ENCODE data around the gene P2RX1. TPM values are rescaled to one million over a fixed set of nuclear protein-coding genes. Genes with fewer than 3 reads are reported as not detected.

Gene P2RX1
- polyA plus RNA-seq, 3 donors, result 22.9 to 117 (median 33.8) TPM

- Mint-ChIP-seq H3K4me3 (no peak overlapping the region), H3K9me3 (peaks cover 0 to 4% (median 0%) of the 10 kb centered on the region in 7 donors), H3K4me1 (peaks cover 30% of the 10 kb centered on the region), H3K27me3 (ENCODE audit: low read depth in 3 of 3) (peaks cover 0 to 2% (median 1%) of the 10 kb centered on the region in 3 donors), H3K27ac (peak overlapping the region in 4 of 7 donors; percentile 2 to 79 (median 40)), H3K36me3 (peaks cover 29 to 90% of the 10 kb centered on the region in 2 donors)
- 99% methylated on average over 8 of the region's 11 CpGs for WGBS (ENCODE audit: insufficient coverage)
- H3K4me2 ChIP-seq (replicated peaks; ENCODE audit: extremely low read depth, low read length, poor library complexity, severe bottlenecking), result no peak overlapping the region
- H3K36me3 ChIP-seq (replicated peaks in 1 of 2; ENCODE audit: control insufficient read depth in 1 of 2, insufficient read depth in 2 of 2, low read length in 2 of 2), result peaks cover 22 to 36% of the 10 kb centered on the region in 2 donors
- no peak for DNase-seq
- H3K9me3 ChIP-seq (replicated peaks in 1 of 2; ENCODE audit: control insufficient read depth in 1 of 2, insufficient read depth in 1 of 2, low read length in 2 of 2), result no peaks in the 10 kb centered on the region
- no peaks in the 10 kb centered on the region for H3K27me3 ChIP-seq (ENCODE audit: control insufficient read depth in 2 of 2, insufficient read depth in 2 of 2, low read length in 2 of 2)
- no peak overlapping the region for H2AFZ ChIP-seq (ENCODE audit: insufficient read depth, low read depth, low read length, poor library complexity, severe bottlenecking)
- no peak overlapping the region for H3K9ac ChIP-seq (ENCODE audit: insufficient read depth, low read length, poor library complexity, severe bottlenecking)
- peak overlapping the region in 1 of 2 donors; percentile 31 for H3K27ac ChIP-seq (ENCODE audit: low read depth in 1 of 2, low read length in 2 of 2)
- H3K79me2 ChIP-seq (ENCODE audit: insufficient read depth, low read length), result peaks cover 68% of the 10 kb centered on the region
- no peak for TF ChIP-seq CTCF (IDR thresholded peaks at IDR 0.05)
- H3K4me3 ChIP-seq (replicated peaks in 1 of 3; ENCODE audit: low read depth in 2 of 3, low read length in 3 of 3), result no peak overlapping the region
- H3K4me1 ChIP-seq (ENCODE audit: control insufficient read depth in 1 of 2, insufficient read depth in 2 of 2, low read length in 2 of 2), result peaks cover 19 to 20% of the 10 kb centered on the region in 2 donors
- peaks cover 99% of the 10 kb centered on the region for H4K20me1 ChIP-seq (ENCODE audit: insufficient read depth, low read length)
- intact Hi-C loops (cut with micrococcal nuclease), result loop anchor here in 1 of 2 donors (5.0 kb wide), 1 partner anchor 45 kb away; no protein-coding TSS in a partner anchor
Measured at GRCh38 chr17:3907483-3908216, 8.6 kb downstream of the P2RX1 start.

GRCh38 chr17:3906881-3907280 is 9.4 kb downstream of the P2RX1 start:
- no peak overlapping the region for H3K9ac ChIP-seq (ENCODE audit: insufficient read depth, low read length, poor library complexity, severe bottlenecking)
- Mint-ChIP-seq H3K4me3 (no peak overlapping the region), H3K36me3 (peaks cover 26 to 91% of the 10 kb centered on the region in 2 donors), H3K9me3 (peaks cover 0 to 4% (median 0%) of the 10 kb centered on the region in 7 donors), H3K27me3 (ENCODE audit: low read depth in 3 of 3) (peaks cover 0 to 2% (median 1%) of the 10 kb centered on the region in 3 donors), H3K4me1 (peaks cover 24% of the 10 kb centered on the region), H3K27ac (peak overlapping the region in 1 of 7 donors; percentile 41)
- no peak overlapping the region for H3K27ac ChIP-seq (ENCODE audit: low read depth in 1 of 2, low read length in 2 of 2)
- H2AFZ ChIP-seq (ENCODE audit: insufficient read depth, low read depth, low read length, poor library complexity, severe bottlenecking), result no peak overlapping the region
- intact Hi-C loops (cut with micrococcal nuclease), result loop anchor here in 1 of 2 donors (5.0 kb wide), 1 partner anchor 45 kb away; no protein-coding TSS in a partner anchor
- no peak for DNase-seq
- H3K4me3 ChIP-seq (replicated peaks in 1 of 3; ENCODE audit: low read depth in 2 of 3, low read length in 3 of 3), result no peak overlapping the region
- H3K27me3 ChIP-seq (ENCODE audit: control insufficient read depth in 2 of 2, insufficient read depth in 2 of 2, low read length in 2 of 2), result no peaks in the 10 kb centered on the region
- WGBS (ENCODE audit: insufficient coverage), result 100% methylated on average over 2 of the region's 4 CpGs
- no peaks in the 10 kb centered on the region for H3K9me3 ChIP-seq (replicated peaks in 1 of 2; ENCODE audit: control insufficient read depth in 1 of 2, insufficient read depth in 1 of 2, low read length in 2 of 2)
- H3K79me2 ChIP-seq (ENCODE audit: insufficient read depth, low read length), result peaks cover 60% of the 10 kb centered on the region
- peaks cover 12 to 15% of the 10 kb centered on the region in 2 donors for H3K4me1 ChIP-seq (ENCODE audit: control insufficient read depth in 1 of 2, insufficient read depth in 2 of 2, low read length in 2 of 2)
- peaks cover 24 to 40% of the 10 kb centered on the region in 2 donors for H3K36me3 ChIP-seq (replicated peaks in 1 of 2; ENCODE audit: control insufficient read depth in 1 of 2, insufficient read depth in 2 of 2, low read length in 2 of 2)
- TF ChIP-seq CTCF (IDR thresholded peaks at IDR 0.05), result no peak
- H4K20me1 ChIP-seq (ENCODE audit: insufficient read depth, low read length), result peaks cover 92% of the 10 kb centered on the region
- no peak overlapping the region for H3K4me2 ChIP-seq (replicated peaks; ENCODE audit: extremely low read depth, low read length, poor library complexity, severe bottlenecking)

Measured in CD14-positive monocyte (primary cell).